ENCODE measurements around the gene IRX5. TPM values are rescaled to one million over a fixed set of nuclear protein-coding genes. Genes with fewer than 3 reads are reported as not detected.

Gene IRX5
- total and polyA plus RNA-seq, 4 donors = 2.1 to 9.5 (median 4.3) TPM

- peaks cover 2% of the 10 kb centered on the region for H3K9me3 ChIP-seq (ENCODE audit: control insufficient read depth, insufficient read depth, low read length)
- WGBS (ENCODE audit: insufficient coverage) = under 1% methylated on average over 98 of the region's 101 CpGs
- peaks cover 6% of the 10 kb centered on the region for H3K36me3 ChIP-seq (ENCODE audit: control insufficient read depth, insufficient read depth, low read length)
- DNase-seq (ENCODE audit: low read depth in 4 of 6, low spot score in 6 of 6) = peak in 3 of 6 donors; percentile 12 to 73 (median 73)
- peaks cover 63% of the 10 kb centered on the region for H3K27me3 ChIP-seq (ENCODE audit: control insufficient read depth, insufficient read depth, low read length)
- H3K4me1 ChIP-seq (ENCODE audit: control insufficient read depth, insufficient read depth, low read length) = peaks cover 37% of the 10 kb centered on the region
- H3K27ac ChIP-seq (ENCODE audit: low read depth, low read length) = no peak overlapping the region
- peak overlapping the region; percentile 71 for H3K4me3 ChIP-seq (ENCODE audit: low read depth, low read length)
Observed at GRCh38 chr16:54928411-54929089, 2.1 kb upstream of the IRX5 start.

- peak; percentile 94 to 99 (median 98) for DNase-seq (ENCODE audit: low read depth in 4 of 6, low spot score in 6 of 6)
- Histone ChIP-seq H3K9me3 (ENCODE audit: control insufficient read depth, insufficient read depth, low read length) (peaks cover 2% of the 10 kb centered on the region), H3K4me1 (ENCODE audit: control insufficient read depth, insufficient read depth, low read length) (peaks cover 38% of the 10 kb centered on the region), H3K27ac (ENCODE audit: low read depth, low read length) (peak overlapping the region; percentile 91), H3K27me3 (ENCODE audit: control insufficient read depth, insufficient read depth, low read length) (peaks cover 68% of the 10 kb centered on the region), H3K4me3 (ENCODE audit: low read depth, low read length) (peak overlapping the region; percentile 71), H3K36me3 (ENCODE audit: control insufficient read depth, insufficient read depth, low read length) (peaks cover 7% of the 10 kb centered on the region)
- under 1% methylated on average over 63 of the region's 73 CpGs for WGBS (ENCODE audit: insufficient coverage)
Observed at GRCh38 chr16:54929090-54930004, 1.3 kb upstream of the IRX5 start.

DNA sequence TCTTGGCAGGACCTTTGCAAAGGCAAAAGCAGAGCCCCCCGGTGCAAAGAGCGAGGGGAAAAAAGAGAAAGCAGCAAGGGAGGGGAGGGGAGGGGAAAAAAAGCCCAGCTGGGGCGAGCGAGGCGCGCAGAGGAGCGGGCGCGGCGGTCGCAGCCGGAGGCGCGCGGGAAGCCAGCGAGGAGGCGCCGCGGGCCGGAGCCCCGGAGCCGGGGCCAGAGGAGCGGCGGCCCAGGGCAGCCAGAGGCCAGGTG lies 129 bp downstream of the IRX5 start:
- DNase-seq (ENCODE audit: low read depth in 4 of 6, low spot score in 6 of 6) = no peak
- peaks cover 42% of the 10 kb centered on the region for H3K4me1 ChIP-seq (ENCODE audit: control insufficient read depth, insufficient read depth, low read length)
- H3K4me3 ChIP-seq (ENCODE audit: low read depth, low read length) = peak overlapping the region; percentile 71
- peaks cover 2% of the 10 kb centered on the region for H3K9me3 ChIP-seq (ENCODE audit: control insufficient read depth, insufficient read depth, low read length)
- under 1% methylated on average over 24 of the region's 24 CpGs for WGBS (ENCODE audit: insufficient coverage)
- peaks cover 7% of the 10 kb centered on the region for H3K36me3 ChIP-seq (ENCODE audit: control insufficient read depth, insufficient read depth, low read length)
- no peak overlapping the region for H3K27ac ChIP-seq (ENCODE audit: low read depth, low read length)
- H3K27me3 ChIP-seq (ENCODE audit: control insufficient read depth, insufficient read depth, low read length) = peaks cover 79% of the 10 kb centered on the region

DNA sequence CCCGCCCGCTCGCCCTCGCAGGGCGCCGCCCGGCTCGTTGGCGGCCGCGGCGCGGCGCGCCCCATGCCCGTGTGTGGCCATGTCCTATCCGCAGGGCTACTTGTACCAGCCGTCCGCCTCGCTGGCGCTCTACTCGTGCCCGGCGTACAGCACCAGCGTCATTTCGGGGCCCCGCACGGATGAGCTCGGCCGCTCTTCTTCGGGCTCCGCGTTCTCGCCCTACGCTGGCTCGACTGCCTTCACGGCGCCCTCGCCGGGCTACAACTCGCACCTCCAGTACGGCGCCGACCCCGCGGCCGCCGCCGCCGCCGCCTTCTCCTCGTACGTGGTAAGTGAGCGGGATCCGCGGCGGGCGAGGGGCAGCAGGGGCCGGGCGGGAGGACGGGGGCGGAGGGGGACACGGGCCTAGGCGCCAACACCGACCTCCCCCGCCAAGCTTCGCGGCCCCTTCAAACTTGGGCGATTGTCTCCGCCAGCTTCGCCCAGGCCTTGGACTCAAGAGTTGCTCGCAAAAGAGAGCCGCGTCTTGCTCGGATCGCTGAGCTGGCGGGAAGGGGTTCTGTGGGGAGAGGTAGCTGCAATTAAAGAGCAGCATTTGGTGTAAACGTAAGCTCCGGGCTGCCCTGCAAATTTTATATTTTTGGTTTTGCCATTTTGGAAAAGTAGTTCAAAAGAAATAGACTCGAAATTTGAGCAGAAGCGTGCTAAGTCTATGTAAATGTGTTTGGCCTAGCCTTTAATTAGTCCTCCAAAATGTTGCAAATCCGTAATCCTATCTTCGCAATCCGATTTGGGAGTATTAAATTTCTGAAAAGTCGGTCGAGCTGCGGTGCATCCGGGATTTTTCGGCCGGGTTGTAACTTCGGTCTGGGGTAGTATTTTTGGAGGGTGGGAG lies 702 bp downstream of the IRX5 start:
- WGBS (ENCODE audit: insufficient coverage) = 1% methylated on average over 91 of the region's 91 CpGs
- Histone ChIP-seq H3K36me3 (ENCODE audit: control insufficient read depth, insufficient read depth, low read length) (peaks cover 9% of the 10 kb centered on the region), H3K9me3 (ENCODE audit: control insufficient read depth, insufficient read depth, low read length) (peaks cover 2% of the 10 kb centered on the region), H3K27ac (ENCODE audit: low read depth, low read length) (peak overlapping the region; percentile 33), H3K27me3 (ENCODE audit: control insufficient read depth, insufficient read depth, low read length) (peaks cover 79% of the 10 kb centered on the region), H3K4me3 (ENCODE audit: low read depth, low read length) (peak overlapping the region; percentile 41), H3K4me1 (ENCODE audit: control insufficient read depth, insufficient read depth, low read length) (peaks cover 46% of the 10 kb centered on the region)
- peak in 3 of 6 donors; percentile 21 to 62 (median 55) for DNase-seq (ENCODE audit: low read depth in 4 of 6, low spot score in 6 of 6)

- peaks cover 79% of the 10 kb centered on the region for H3K27me3 ChIP-seq (ENCODE audit: control insufficient read depth, insufficient read depth, low read length)
- H3K4me1 ChIP-seq (ENCODE audit: control insufficient read depth, insufficient read depth, low read length) = peaks cover 53% of the 10 kb centered on the region
- H3K36me3 ChIP-seq (ENCODE audit: control insufficient read depth, insufficient read depth, low read length) = peaks cover 13% of the 10 kb centered on the region
- H3K4me3 ChIP-seq (ENCODE audit: low read depth, low read length) = peak overlapping the region; percentile 41
- 3% methylated on average over 45 of the region's 48 CpGs for WGBS (ENCODE audit: insufficient coverage)
- peaks cover 2% of the 10 kb centered on the region for H3K9me3 ChIP-seq (ENCODE audit: control insufficient read depth, insufficient read depth, low read length)
- peak in 1 of 6 donors; percentile 15 for DNase-seq (ENCODE audit: low read depth in 4 of 6, low spot score in 6 of 6)
- no peak overlapping the region for H3K27ac ChIP-seq (ENCODE audit: low read depth, low read length)
Observed at GRCh38 chr16:54932021-54932660, 1.5 kb downstream of the IRX5 start.

GRCh38 chr16:54932737-54933254 lies 2.1 kb downstream of the IRX5 start:
- Histone ChIP-seq H3K27ac (ENCODE audit: low read depth, low read length) (no peak overlapping the region), H3K27me3 (ENCODE audit: control insufficient read depth, insufficient read depth, low read length) (peaks cover 79% of the 10 kb centered on the region), H3K4me1 (ENCODE audit: control insufficient read depth, insufficient read depth, low read length) (peaks cover 60% of the 10 kb centered on the region), H3K9me3 (ENCODE audit: control insufficient read depth, insufficient read depth, low read length) (peaks cover 2% of the 10 kb centered on the region), H3K36me3 (ENCODE audit: control insufficient read depth, insufficient read depth, low read length) (peaks cover 15% of the 10 kb centered on the region), H3K4me3 (ENCODE audit: low read depth, low read length) (peak overlapping the region; percentile 41)
- 1% methylated on average over 51 of the region's 52 CpGs for WGBS (ENCODE audit: insufficient coverage)
- peak in 1 of 6 donors; percentile 15 for DNase-seq (ENCODE audit: low read depth in 4 of 6, low spot score in 6 of 6)

DNA sequence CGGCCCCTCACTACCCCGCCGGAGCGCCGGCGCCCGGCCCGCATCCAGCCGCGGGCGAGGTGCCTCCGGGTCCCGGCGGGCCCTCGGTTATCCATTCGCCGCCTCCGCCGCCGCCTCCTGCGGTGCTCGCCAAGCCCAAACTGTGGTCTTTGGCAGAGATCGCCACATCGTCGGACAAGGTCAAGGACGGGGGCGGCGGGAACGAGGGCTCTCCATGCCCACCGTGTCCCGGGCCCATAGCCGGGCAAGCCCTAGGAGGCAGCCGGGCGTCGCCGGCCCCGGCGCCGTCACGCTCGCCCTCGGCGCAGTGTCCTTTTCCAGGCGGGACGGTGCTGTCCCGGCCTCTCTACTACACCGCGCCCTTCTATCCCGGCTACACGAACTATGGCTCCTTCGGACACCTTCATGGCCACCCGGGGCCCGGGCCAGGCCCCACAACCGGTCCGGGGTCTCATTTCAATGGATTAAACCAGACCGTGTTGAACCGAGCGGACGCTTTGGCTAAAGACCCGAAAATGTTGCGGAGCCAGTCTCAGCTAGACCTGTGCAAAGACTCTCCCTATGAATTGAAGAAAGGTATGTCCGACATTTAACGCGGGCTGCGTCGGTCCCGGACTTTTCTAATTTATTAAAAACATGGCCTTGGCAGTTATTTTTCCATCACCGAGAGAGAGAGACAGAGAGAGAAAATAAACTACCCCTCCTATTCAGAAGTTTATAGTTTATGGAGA lies 2.8 kb downstream of the IRX5 start:
- WGBS (ENCODE audit: insufficient coverage) = 4% methylated on average over 61 of the region's 68 CpGs
- H3K4me1 ChIP-seq (ENCODE audit: control insufficient read depth, insufficient read depth, low read length) = peaks cover 66% of the 10 kb centered on the region
- no peak overlapping the region for H3K27ac ChIP-seq (ENCODE audit: low read depth, low read length)
- H3K36me3 ChIP-seq (ENCODE audit: control insufficient read depth, insufficient read depth, low read length) = peaks cover 17% of the 10 kb centered on the region
- peak in 3 of 6 donors; percentile 21 to 48 (median 40) for DNase-seq (ENCODE audit: low read depth in 4 of 6, low spot score in 6 of 6)
- H3K4me3 ChIP-seq (ENCODE audit: low read depth, low read length) = peak overlapping the region; percentile 21
- H3K9me3 ChIP-seq (ENCODE audit: control insufficient read depth, insufficient read depth, low read length) = peaks cover 2% of the 10 kb centered on the region
- H3K27me3 ChIP-seq (ENCODE audit: control insufficient read depth, insufficient read depth, low read length) = peaks cover 83% of the 10 kb centered on the region

GRCh38 chr16:54934481-54935265 lies 4.0 kb downstream of the IRX5 start:
- Histone ChIP-seq H3K27ac (ENCODE audit: low read depth, low read length) (peak overlapping the region; percentile 52), H3K36me3 (ENCODE audit: control insufficient read depth, insufficient read depth, low read length) (peaks cover 25% of the 10 kb centered on the region), H3K9me3 (ENCODE audit: control insufficient read depth, insufficient read depth, low read length) (peaks cover 2% of the 10 kb centered on the region), H3K27me3 (ENCODE audit: control insufficient read depth, insufficient read depth, low read length) (peaks cover 92% of the 10 kb centered on the region), H3K4me1 (ENCODE audit: control insufficient read depth, insufficient read depth, low read length) (peaks cover 69% of the 10 kb centered on the region), H3K4me3 (ENCODE audit: low read depth, low read length) (peak overlapping the region; percentile 14)
- WGBS (ENCODE audit: insufficient coverage) = 9% methylated on average over 26 of the region's 30 CpGs
- DNase-seq (ENCODE audit: low read depth in 4 of 6, low spot score in 6 of 6) = peak in 3 of 6 donors; percentile 53 to 90 (median 54)
